Activated CD8-positive, alpha-beta memory T cell treated with anti-CD3 and anti-CD28 coated beads, Interleukin-2, amount 10 ng/mL, durations not matched to agents 7 days and 5 days (primary cell): ENCODE measurements around the gene PPP2R5D. TPM values are rescaled to one million over a fixed set of nuclear protein-coding genes. Genes with fewer than 3 reads are reported as not detected.
"Not testable (repeated sequence)": the region's sequence is repeated elsewhere in the genome, so short reads cannot be mapped to it uniquely, and the experiment has no call there.

Experiments used
- ATAC-seq: fragments of 150-1000 bp; cut with Tn5 transposase; one replicate; pipeline ENCODE4 v1.10.0; 2021; ENCODE audit warnings: moderate library complexity
- CTCF ChIA-PET: fragments of 350-600 bp; sonication (Branson Sonifier 250); formaldehyde crosslinking; loops from one replicate; lab custom pipeline; 2021; ENCODE audit warnings: antibody characterized with exemption; lab: Charles Lee
- DNase-seq: peaks from one replicate; pipeline ENCODE4 v3.0.0-alpha.2; 2020
- H3K27ac Mint-ChIP-seq: one replicate; pipeline ENCODE4 v1.8.0; 2021; ENCODE audit warnings: mild to moderate bottlenecking, mixed read lengths
- H3K27me3 Mint-ChIP-seq: one replicate; pipeline ENCODE4 v1.8.0; 2021; ENCODE audit warnings: mixed read lengths
- H3K36me3 Mint-ChIP-seq: one replicate; pipeline ENCODE4 v1.8.0; 2021; ENCODE audit warnings: mild to moderate bottlenecking, mixed read lengths
- H3K4me1 Mint-ChIP-seq: one replicate; pipeline ENCODE4 v1.8.0; 2021; ENCODE audit warnings: mixed read lengths
- H3K4me3 Mint-ChIP-seq: one replicate; pipeline ENCODE4 v1.8.0; 2021; ENCODE audit warnings: mild to moderate bottlenecking, moderate library complexity, mixed read lengths
- H3K9me3 Mint-ChIP-seq: one replicate; pipeline ENCODE4 v1.8.0; 2022; ENCODE audit warnings: low read depth, mixed read lengths
- total RNA-seq, 2 experiments: library from RNA; stranded (reverse); gene quantifications; one replicate each; pipeline ENCODE4 v1.2.3, GENCODE V29; 2021

Gene PPP2R5D
- total RNA-seq = 10 to 100 TPM; 53.0 to 58.4 TPM

DNA sequence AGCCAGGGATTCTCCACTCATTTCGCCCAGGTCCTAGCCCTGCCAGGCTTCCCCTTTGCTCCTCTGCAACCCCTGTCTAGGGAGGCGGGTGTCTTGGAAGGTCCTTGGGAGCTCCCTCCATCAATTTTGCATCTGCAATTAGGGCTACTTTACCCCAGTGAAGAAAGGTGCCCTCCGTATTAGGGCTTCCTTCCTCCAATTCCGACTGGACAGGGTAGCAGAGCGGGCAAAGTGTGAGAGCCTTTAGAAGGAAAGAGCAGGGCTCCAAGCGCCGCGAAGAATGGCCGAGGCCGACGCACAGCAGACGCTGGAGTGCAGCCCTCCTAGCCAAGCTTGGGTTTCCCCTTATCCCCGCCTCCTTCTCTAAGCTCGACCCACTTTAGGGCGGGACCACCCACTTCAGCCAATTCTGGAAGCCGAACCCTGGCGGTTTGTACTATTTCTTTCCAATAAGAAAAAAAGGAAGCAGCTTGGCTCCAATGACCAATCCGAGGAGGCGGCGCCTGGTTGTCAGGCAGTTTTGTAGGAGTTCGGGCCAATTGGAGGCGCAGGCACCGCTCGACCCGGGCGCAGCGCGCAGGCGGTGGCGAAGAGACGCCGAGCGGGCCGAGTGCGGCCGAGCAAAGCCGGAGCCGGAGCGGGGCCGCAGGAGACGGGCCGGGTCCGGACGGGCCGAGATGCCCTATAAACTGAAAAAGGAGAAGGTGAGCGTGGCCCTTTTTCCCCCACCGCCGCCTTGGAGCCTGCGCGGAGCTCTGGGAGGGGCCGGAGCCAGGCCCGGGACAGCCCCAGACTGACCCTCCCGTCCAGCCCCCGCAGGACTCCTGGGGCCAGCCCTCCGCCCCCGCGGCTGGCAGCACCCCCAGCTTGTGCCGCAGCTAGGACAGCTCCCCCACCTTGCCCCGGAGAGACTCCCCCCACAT lies at the start of gene PPP2R5D:
Gene PPP2R5D, plus strand, starts transcription at position 570 of the 923 bp plus-strand sequence. Its CDS starts 108 bp downstream, at position 678.
- peaks cover 46% of the 10 kb centered on the region for H3K4me1 Mint-ChIP-seq
- H3K27ac Mint-ChIP-seq = peak within 1 kb of the TSS; percentile 88
- peak; percentile 99 for DNase-seq
- peak; percentile 96 for ATAC-seq
- no peaks in the 10 kb centered on the region for H3K9me3 Mint-ChIP-seq
- H3K27me3 Mint-ChIP-seq = no peaks in the 10 kb centered on the region
- peaks cover 5% of the 10 kb centered on the region for H3K36me3 Mint-ChIP-seq
- H3K4me3 Mint-ChIP-seq = peak within 1 kb of the TSS; percentile 86
- CTCF ChIA-PET = interaction anchor here (1.0 to 1.5 kb wide), 11 partner anchors 10 to 159 kb away, joined by 3 to 7 read pairs (median 4); partner anchors contain the start of genes CNPY3, CUL7, KLC4 and KLHDC3

DNA sequence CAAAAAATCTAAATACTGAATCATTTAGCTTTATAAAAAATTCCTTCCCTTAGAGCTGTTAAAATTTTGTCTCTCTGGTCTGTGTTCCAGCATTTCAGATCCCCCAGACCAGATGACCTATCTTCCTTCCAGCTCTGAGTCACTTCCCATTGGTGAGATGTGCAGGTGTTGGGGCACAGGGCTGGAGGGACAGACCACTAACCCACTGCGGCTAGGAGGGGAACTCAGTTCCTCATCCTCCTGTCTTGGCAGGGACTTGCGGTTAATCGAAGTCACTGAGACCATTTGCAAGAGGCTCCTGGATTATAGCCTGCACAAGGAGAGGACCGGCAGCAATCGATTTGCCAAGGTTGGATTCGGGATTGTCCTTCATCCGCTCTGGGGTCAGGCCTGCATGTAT lies 49.0 kb upstream of the PPP2R5D start:
- Mint-ChIP-seq H3K9me3 (no peaks in the 10 kb centered on the region), H3K36me3 (peaks cover 36% of the 10 kb centered on the region), H3K4me1 (peaks cover 39% of the 10 kb centered on the region), H3K4me3 (no peak overlapping the region), H3K27me3 (no peaks in the 10 kb centered on the region), H3K27ac (no peak overlapping the region)
- ATAC-seq (no peak), DNase-seq (no peak)
- CTCF ChIA-PET = interaction anchor here (0.8 kb wide), 1 partner anchor 27 kb away, joined by 3 read pairs; no protein-coding TSS in a partner anchor

DNA sequence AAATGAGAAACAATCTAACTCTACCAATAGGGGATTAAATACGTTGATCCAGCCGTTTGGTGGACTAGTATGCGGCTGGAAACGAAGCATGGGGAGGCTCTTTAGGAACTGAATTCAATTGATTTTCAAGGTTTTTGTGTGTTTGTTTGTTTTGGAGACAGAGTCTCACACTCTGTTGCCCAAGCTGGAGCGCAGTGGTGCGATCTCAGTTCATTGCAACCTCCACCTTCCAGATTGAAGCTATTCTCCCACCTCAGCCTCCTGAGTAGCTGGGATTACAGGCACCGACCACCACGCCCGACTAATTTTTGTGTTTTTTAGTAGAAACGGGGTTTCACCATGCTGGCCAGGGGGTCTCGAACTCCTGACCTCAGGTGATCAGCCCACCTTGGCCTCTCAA lies 48.0 kb upstream of the PPP2R5D start:
- no peaks in the 10 kb centered on the region for H3K27me3 Mint-ChIP-seq
- H3K4me1 Mint-ChIP-seq = peaks cover 28% of the 10 kb centered on the region
- H3K4me3 Mint-ChIP-seq = no peak overlapping the region
- H3K36me3 Mint-ChIP-seq = peaks cover 40% of the 10 kb centered on the region
- no peak for DNase-seq
- CTCF ChIA-PET = no interaction called here
- H3K27ac Mint-ChIP-seq = no peak overlapping the region
- no peak for ATAC-seq
- no peaks in the 10 kb centered on the region for H3K9me3 Mint-ChIP-seq

DNA sequence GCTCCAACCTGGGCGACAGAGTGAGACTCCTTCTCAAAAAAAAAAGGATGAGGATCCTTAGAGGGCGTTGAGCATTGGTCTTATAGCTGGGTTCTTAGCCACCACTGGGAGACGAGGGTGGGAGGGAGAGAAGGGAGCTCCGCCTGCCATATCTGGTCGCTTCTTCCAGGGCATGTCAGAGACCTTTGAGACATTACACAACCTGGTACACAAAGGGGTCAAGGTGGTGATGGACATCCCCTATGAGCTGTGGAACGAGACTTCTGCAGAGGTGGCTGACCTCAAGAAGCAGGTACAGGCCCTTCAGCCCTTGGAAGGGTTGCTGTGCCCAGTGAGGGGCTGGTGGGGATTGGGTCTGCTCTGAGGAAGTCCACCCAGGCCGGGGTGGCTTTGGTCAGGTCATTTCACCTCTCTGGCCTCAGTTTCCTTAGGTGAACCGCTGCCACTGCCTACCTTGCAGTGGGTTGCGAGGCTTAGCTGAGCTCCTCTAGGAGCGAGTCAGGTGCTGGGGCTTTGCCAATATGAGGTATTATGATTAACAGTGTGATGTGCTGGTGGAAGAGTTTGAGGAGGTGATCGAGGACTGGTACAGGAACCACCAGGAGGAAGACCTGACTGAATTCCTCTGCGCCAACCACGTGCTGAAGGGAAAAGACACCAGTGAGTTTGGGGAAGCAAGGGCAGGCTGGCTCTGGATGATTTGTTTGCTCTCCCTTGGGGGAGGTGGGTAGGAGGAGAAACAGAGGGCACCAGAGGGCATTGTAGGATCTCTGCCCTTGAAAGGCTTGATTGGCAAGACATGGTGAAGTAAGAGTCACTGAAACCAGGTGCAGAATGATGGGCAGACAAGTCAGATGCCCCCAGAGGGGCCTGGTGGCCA lies 46.6 kb upstream of the PPP2R5D start:
- no peak for DNase-seq
- ATAC-seq = no peak
- Mint-ChIP-seq H3K4me3 (no peak overlapping the region), H3K27me3 (no peaks in the 10 kb centered on the region), H3K4me1 (peaks cover 16% of the 10 kb centered on the region), H3K36me3 (peaks cover 34% of the 10 kb centered on the region), H3K27ac (no peak overlapping the region), H3K9me3 (no peaks in the 10 kb centered on the region)
- CTCF ChIA-PET = interaction anchor here (1.0 kb wide), 1 partner anchor 23 kb away, joined by 3 read pairs; no protein-coding TSS in a partner anchor

DNA sequence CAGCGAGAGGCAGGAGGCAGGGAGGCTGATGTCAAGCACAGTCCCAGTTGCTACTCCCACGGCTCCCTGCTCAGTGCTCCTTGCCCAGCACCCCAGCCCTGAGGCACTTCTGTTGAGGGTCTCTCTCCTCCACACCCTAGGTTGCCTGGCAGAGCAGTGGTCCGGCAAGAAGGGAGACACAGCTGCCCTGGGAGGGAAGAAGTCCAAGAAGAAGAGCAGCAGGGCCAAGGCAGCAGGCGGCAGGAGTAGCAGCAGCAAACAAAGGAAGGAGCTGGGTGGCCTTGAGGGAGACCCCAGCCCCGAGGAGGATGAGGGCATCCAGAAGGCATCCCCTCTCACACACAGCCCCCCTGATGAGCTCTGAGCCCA lies 46.0 kb upstream of the PPP2R5D start:
- Mint-ChIP-seq H3K36me3 (peaks cover 31% of the 10 kb centered on the region), H3K27me3 (no peaks in the 10 kb centered on the region)

DNA sequence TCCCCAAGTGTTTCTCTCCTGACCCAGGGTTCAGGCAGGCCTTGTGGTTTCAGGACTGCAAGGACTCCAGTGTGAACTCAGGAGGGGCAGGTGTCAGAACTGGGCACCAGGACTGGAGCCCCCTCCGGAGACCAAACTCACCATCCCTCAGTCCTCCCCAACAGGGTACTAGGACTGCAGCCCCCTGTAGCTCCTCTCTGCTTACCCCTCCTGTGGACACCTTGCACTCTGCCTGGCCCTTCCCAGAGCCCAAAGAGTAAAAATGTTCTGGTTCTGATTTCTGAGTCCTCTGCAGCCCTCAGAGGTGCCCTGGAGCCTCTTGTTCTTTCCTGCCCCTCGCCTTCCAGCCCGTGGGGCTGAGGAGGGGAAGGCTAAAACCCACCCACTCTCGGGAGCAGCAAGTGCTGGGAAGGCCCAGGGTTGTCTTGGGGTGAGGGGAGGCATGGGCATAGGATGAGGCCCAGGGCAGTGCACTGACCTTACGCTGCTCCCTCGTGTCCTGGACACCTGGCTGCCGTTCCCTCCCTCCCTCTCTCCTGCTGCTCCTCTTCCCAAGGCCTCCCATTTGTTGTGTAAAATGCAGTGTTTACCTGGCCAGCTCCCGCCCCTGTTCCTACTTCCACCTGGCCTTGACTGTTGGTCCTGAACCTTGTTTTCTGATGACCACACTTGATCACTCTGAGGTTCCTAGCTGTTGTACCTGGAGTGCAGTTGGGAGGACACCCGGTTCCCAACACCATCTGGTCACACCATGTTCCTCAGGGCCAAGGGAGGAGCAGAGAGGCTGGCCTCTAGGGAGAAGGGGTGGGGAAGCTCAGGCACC lies 45.2 kb upstream of the PPP2R5D start:
- Mint-ChIP-seq H3K27ac (no peak overlapping the region), H3K36me3 (peaks cover 30% of the 10 kb centered on the region), H3K4me1 (peaks cover 9% of the 10 kb centered on the region), H3K4me3 (no peak overlapping the region), H3K27me3 (no peaks in the 10 kb centered on the region), H3K9me3 (no peaks in the 10 kb centered on the region)
- DNase-seq (no peak), ATAC-seq (no peak)
- CTCF ChIA-PET = interaction anchor here (0.9 to 1.0 kb wide), 2 partner anchors 22 to 41 kb away, joined by 3 read pairs; no protein-coding TSS in a partner anchor

More for the DNA sequence above, 46.0 kb upstream of the PPP2R5D start:
- DNase-seq (no peak), ATAC-seq (no peak)
- no peaks in the 10 kb centered on the region for H3K9me3 Mint-ChIP-seq
- H3K27ac Mint-ChIP-seq = no peak overlapping the region
- H3K4me1 Mint-ChIP-seq = peaks cover 10% of the 10 kb centered on the region
- CTCF ChIA-PET = interaction anchor here (1.0 kb wide), 1 partner anchor 23 kb away, joined by 3 read pairs; no protein-coding TSS in a partner anchor
- H3K4me3 Mint-ChIP-seq = no peak overlapping the region

GRCh38 chr6:42939810-42940167 lies 44.6 kb upstream of the PPP2R5D start:
- H3K27ac Mint-ChIP-seq = no peak overlapping the region
- DNase-seq (no peak), ATAC-seq (no peak)
- no peaks in the 10 kb centered on the region for H3K27me3 Mint-ChIP-seq
- H3K4me3 Mint-ChIP-seq = no peak overlapping the region
- H3K4me1 Mint-ChIP-seq = peaks cover 5% of the 10 kb centered on the region
- no peaks in the 10 kb centered on the region for H3K9me3 Mint-ChIP-seq
- CTCF ChIA-PET = interaction anchor here (0.9 kb wide), 1 partner anchor 41 kb away, joined by 3 read pairs; no protein-coding TSS in a partner anchor
- peaks cover 26% of the 10 kb centered on the region for H3K36me3 Mint-ChIP-seq

DNA sequence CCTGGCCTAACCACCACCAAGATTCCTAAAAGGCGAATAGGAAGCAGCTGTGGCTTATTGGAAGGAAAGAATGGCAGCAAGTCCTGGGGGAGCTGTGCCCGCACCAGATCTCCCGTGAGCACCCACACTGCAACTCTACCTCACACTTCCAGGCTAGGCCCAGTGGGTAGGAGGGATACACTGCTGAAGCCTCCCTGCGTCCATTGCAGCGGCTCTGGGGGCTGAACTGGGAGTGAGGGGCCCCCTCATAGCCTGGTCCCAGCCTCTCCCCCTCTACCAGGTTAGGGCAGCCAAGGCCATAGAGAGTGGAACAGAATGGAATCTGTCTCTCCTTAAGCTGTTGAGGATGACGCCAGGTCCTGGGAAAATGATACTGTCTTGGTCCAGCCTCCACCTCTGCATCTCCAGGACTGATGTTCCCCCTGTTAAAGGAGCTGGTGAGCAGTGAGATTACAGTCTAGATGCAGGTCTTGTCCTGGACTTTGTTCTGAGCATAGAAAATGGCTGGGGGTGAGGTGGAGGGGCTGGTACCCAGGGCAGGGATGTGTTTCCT lies 43.8 kb upstream of the PPP2R5D start:
- Mint-ChIP-seq H3K27me3 (no peaks in the 10 kb centered on the region), H3K36me3 (peaks cover 24% of the 10 kb centered on the region), H3K4me3 (no peak overlapping the region), H3K4me1 (peaks cover 2% of the 10 kb centered on the region), H3K9me3 (no peaks in the 10 kb centered on the region), H3K27ac (no peak overlapping the region)
- no peak for ATAC-seq
- no peak for DNase-seq
- CTCF ChIA-PET = interaction anchor here (0.6 to 0.9 kb wide), 2 partner anchors 42 to 64 kb away, joined by 3 read pairs; no protein-coding TSS in a partner anchor

GRCh38 chr6:42941356-42941755 lies 43.0 kb upstream of the PPP2R5D start:
- not testable (repeated sequence) for DNase-seq, ATAC-seq, H3K27ac Mint-ChIP-seq, H3K9me3 Mint-ChIP-seq, H3K4me3 Mint-ChIP-seq, H3K4me1 Mint-ChIP-seq, H3K27me3 Mint-ChIP-seq
- peaks cover 18% of the 10 kb centered on the region for H3K36me3 Mint-ChIP-seq
- CTCF ChIA-PET = interaction anchor here (1.2 kb wide), 1 partner anchor 43 kb away, joined by 3 read pairs; the partner anchor contains the start of gene PPP2R5D

DNA sequence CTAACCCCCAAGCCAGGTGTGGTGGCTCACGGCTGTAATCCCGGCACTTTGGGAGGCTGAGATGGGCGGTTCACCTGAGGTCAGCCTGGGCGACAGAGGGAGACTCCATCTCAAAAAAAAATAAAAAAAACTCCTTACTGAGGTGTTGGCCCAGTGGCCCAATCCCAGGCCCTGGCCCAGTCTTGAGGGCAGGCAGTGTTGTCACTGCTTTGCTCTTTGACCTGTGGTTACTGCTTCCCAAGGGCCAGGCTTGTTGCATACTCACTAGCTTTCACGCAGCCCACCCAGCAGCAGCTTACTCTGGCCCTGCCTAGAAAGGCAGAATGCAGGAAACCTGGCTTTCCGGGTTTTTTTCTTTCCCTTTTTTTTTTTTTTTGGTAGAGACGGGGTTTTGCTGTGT lies 41.9 kb upstream of the PPP2R5D start:
- no peak overlapping the region for H3K4me3 Mint-ChIP-seq
- H3K36me3 Mint-ChIP-seq = peaks cover 16% of the 10 kb centered on the region
- no peaks in the 10 kb centered on the region for H3K27me3 Mint-ChIP-seq
- no peaks in the 10 kb centered on the region for H3K9me3 Mint-ChIP-seq
- no peak overlapping the region for H3K27ac Mint-ChIP-seq
- no peaks in the 10 kb centered on the region for H3K4me1 Mint-ChIP-seq
- CTCF ChIA-PET = interaction anchor here (1.2 kb wide), 1 partner anchor 42 kb away, joined by 3 read pairs; the partner anchor contains the start of gene PPP2R5D
- ATAC-seq (no peak), DNase-seq (no peak)

GRCh38 chr6:42947950-42948349 lies 36.4 kb upstream of the PPP2R5D start:
- Mint-ChIP-seq H3K4me3 (no peak overlapping the region), H3K9me3 (no peaks in the 10 kb centered on the region), H3K27me3 (no peaks in the 10 kb centered on the region), H3K36me3 (peaks cover 7% of the 10 kb centered on the region), H3K27ac (no peak overlapping the region), H3K4me1 (no peaks in the 10 kb centered on the region)
- CTCF ChIA-PET = no interaction called here
- no peak for ATAC-seq
- DNase-seq = no peak

GRCh38 chr6:42952389-42952788 lies 32.0 kb upstream of the PPP2R5D start:
- ATAC-seq = no peak
- H3K27me3 Mint-ChIP-seq = no peaks in the 10 kb centered on the region
- no peak overlapping the region for H3K4me3 Mint-ChIP-seq

More at GRCh38 chr6:42952389-42952788, 32.0 kb upstream of the PPP2R5D start:
- no peak for DNase-seq
- Mint-ChIP-seq H3K27ac (no peak overlapping the region), H3K4me1 (no peaks in the 10 kb centered on the region), H3K36me3 (no peaks in the 10 kb centered on the region), H3K9me3 (no peaks in the 10 kb centered on the region)
- CTCF ChIA-PET = interaction anchor here (0.7 kb wide), 2 partner anchors 367 to 523 kb away, joined by 3 read pairs; no protein-coding TSS in a partner anchor
